Activated CD4-positive, CD25-positive, alpha-beta regulatory T cell treated with anti-CD3 and anti-CD28 coated beads, Interleukin-2, amount 50 U/mL, for 72 hours (primary cell): ENCODE data around the gene CLDN7.

ENCODE experiments used
- DNase-seq: peaks from one replicate; pipeline ENCODE4 v3.0.0; 2021

Gene CLDN7

DNA sequence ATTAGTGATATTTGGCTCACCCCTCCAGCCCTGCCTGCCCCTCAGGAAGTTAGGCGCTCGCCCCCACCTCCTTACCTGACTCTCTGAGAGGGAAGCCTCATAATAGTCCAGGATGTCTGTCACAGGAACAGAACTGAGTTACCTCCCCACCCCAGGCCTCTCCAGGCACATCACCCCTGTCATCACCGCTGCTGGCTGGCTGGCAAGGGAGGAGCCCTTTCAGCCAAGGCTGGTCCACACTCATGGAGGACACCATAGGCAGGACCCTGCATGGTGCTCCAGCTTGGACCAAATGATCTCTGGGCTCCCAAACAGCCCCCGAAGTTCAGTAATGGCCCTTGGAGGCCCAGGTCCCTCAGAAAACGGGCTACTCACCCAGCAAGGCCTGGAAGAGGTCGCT is 44.1 kb downstream of the CLDN7 start:
- DNase-seq, result no peak

GRCh38 chr17:7217113-7217987 is 44.9 kb downstream of the CLDN7 start:
- DNase-seq, result no peak

- DNase-seq, result no peak
These were observed 45.8 kb downstream of the CLDN7 start for GRCh38 chr17:7216242-7217112.

DNA sequence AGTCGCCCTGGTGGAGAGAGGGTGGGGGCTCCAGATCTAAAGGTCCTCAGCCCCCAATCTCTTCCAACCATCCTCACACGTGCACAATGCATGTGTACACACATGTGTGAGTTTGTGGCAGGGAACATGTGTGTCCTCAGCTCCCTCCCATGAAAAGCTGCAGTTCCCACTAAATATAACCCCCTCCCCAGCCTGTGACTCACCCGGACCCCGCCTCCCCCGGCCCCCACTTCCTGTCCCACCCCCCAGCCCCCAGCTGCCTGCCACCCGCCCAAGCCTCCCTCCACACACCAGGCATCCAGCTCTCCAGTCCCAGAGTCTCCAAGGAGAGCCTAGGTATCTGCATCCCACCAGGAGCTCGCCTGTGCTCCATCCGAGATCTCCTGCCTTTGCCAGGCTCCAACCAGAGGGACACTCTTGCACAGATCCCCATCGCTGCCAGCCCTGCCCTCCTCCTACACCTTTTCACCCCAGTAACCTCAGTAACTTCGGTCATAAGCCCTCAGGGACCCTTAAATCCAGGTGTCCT is 46.6 kb downstream of the CLDN7 start:
- no peak for DNase-seq

GRCh38 chr17:7215136-7215638 is 47.1 kb downstream of the CLDN7 start:
- DNase-seq, result no peak

DNA sequence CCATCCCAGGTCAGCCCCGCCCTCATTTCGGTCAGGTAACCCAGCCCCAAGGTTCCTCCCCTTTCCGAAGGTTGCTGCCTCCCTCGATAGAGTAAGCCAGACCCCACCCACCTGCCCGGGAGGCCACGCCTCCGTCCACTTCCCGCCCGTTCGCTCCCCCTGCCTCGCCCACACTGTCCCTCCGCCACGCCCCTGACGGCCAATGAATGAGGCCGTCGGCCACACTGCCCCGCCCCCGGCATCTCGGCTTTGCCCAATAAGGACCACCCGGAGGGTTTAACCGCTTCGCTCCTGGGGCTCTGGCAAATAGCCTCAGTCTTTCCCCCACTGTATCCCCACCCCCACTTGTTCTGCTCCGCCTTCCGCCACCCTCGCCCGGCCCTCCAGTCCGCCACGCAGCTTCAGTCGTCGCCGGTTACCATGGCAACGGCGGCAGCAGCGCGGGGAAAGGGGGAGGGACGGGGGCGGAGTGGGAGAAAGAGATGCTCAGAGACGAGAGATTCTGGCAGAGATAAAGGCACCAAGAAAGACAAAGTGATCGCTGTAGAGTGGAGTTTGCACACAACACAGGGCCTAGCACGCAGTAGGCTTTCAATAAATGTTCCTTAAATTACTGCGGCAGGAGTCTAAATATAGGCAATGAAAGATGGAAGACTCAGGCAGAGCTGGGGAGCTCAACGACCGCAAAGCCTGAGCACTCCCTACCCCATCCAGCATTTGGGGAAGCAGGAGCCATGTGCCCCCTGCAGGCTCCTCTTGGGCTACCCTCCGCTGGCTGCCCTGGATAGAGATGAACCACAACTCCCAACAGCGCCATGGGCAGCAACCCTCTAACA is 47.8 kb downstream of the CLDN7 start:
- DNase-seq, result peak; percentile 98

DNA sequence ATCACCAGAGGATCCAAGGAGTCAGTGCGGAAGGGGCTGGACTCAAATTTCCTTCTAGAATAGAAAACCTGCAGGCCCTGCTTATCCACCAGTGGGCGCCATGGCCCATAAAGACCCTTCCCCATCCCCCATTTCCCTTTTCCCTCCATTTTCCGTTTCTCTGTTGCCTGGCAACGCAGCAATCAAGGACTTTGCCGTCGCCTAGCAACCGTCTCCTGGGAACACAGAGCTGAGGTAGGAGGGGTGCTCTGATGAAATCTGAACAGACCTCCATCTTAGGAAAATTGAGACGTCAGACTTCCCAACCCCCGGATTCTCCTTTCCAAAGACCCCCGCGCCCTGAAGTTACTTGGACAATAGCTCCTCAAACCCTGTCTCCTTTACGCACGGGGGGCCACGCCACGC is 48.4 kb downstream of the CLDN7 start:
- DNase-seq, result no peak

- DNase-seq, result no peak
These were observed 50.6 kb downstream of the CLDN7 start for GRCh38 chr17:7211491-7212273.
